ENCODE measurements around the gene PTGFRN. TPM values are rescaled to one million over a fixed set of nuclear protein-coding genes. Genes with fewer than 3 reads are reported as not detected.

The PTGFRN gene
- total and polyA plus RNA-seq, 2 of the 4 experiments (the other 2 are of a cell fraction) = 0.90 to 1.1 TPM

- Histone ChIP-seq H3K36me3 (ENCODE audit: control insufficient read depth, insufficient read depth, low read length) (no peaks in the 10 kb centered on the region), H3K9me3 (ENCODE audit: control insufficient read depth, insufficient read depth, low read length) (no peaks in the 10 kb centered on the region), H3K18ac (ENCODE audit: low read depth, low read length) (no peak overlapping the region), H3K4me2 (ENCODE audit: low read depth, low read length) (no peak overlapping the region), H3K4me1 (ENCODE audit: control insufficient read depth, insufficient read depth, low read length) (no peaks in the 10 kb centered on the region), H3K4me3 (ENCODE audit: insufficient read depth, low read depth, low read length) (no peak overlapping the region), H4K91ac (ENCODE audit: insufficient read depth, low read depth, low read length) (no peak overlapping the region), H2AFZ (replicated peaks; ENCODE audit: low read length, poor library complexity) (no peak overlapping the region), H2BK20ac (ENCODE audit: low read depth, low read length) (no peak overlapping the region), H3K14ac (replicated peaks; ENCODE audit: low read depth, low read length) (no peak overlapping the region), H2AK9ac (replicated peaks; ENCODE audit: low read depth, low read length, poor library complexity) (no peak overlapping the region), H3K4ac (ENCODE audit: low read depth, low read length) (no peak overlapping the region), H4K5ac (ENCODE audit: low read depth, low read length) (no peak overlapping the region), H2BK120ac (ENCODE audit: low read depth, low read length) (no peak overlapping the region), H3K79me1 (ENCODE audit: low read depth in 1 of 2, low read length in 2 of 2) (no peaks in the 10 kb centered on the region), H3K27ac (ENCODE audit: insufficient read depth, low read length) (no peak overlapping the region), H2BK15ac (ENCODE audit: low read depth, low read length) (no peak overlapping the region), H3K9ac (ENCODE audit: low read depth, low read length) (no peak overlapping the region), H3K56ac (ENCODE audit: extremely low read depth, insufficient read depth, low read length) (no peak overlapping the region), H4K8ac (ENCODE audit: low read depth in 2 of 2, low read length in 2 of 2) (no peak overlapping the region), H3K9me1 (ENCODE audit: insufficient read depth, low read length) (no peaks in the 10 kb centered on the region), H2BK5ac (ENCODE audit: low read depth, low read length, poor library complexity, severe bottlenecking) (no peak overlapping the region), H2AK5ac (ENCODE audit: low read depth, low read length) (no peak overlapping the region), H3K27me3 (ENCODE audit: control insufficient read depth, insufficient read depth, low read length) (no peaks in the 10 kb centered on the region), H4K20me1 (ENCODE audit: insufficient read depth, low read length) (no peaks in the 10 kb centered on the region), H3K23ac (ENCODE audit: low read depth, low read length) (no peak overlapping the region)
- BruUV-seq (replicated peaks) = no TSS peak
- ATAC-seq (ENCODE audit: low read depth) (no peak), DNase-seq (no peak)
- no peak for TF ChIP-seq BHLHE40 (IDR thresholded peaks at IDR 0.05; ENCODE audit: low read depth, low read length)
- TF ChIP-seq ELK1 (IDR thresholded peaks at IDR 0.05; ENCODE audit: borderline replicate concordance, low read depth, low read length) = no peak
- TF ChIP-seq CHD1 (IDR thresholded peaks at IDR 0.05; ENCODE audit: low read depth, low read length) = no peak
- no peak for TF ChIP-seq NFE2L2 (IDR thresholded peaks at IDR 0.05; ENCODE audit: low read depth, low read length)
- dilution Hi-C loops (cut with HindIII; ENCODE audit: low sequenced_read_pairs, unreplicated experiment) (no loop called here), in situ Hi-C loops (cut with MboI; ENCODE audit: low sequenced_read_pairs) (no loop called here), intact Hi-C loops (cut with micrococcal nuclease) (no loop called here)
- ChIA-PET POLR2A (ENCODE audit: unreplicated experiment) (no interaction called here), CTCF (no interaction called here)
- WGBS, 2 experiments (ENCODE audit: extremely low coverage in 2 of 2, insufficient read length in 1 of 2) = no CpG with 5 or more reads among the region's 2 CpGs
These were observed 84.7 kb downstream of the PTGFRN start for GRCh38 chr1:116994411-116994810.
